GM12872 (cell line): ENCODE data around the gene DNAJC4.

Experiments used
- CTCF ChIP-seq: IDR thresholded peaks from 3 replicates; pipeline ENCODE4 v1.5.1; 2011; ENCODE audit warnings: low read depth, mild to moderate bottlenecking, low read length, moderate library complexity; ENCODE audit not compliant: insufficient read depth

DNAJC4 gene

GRCh38 chr11:64232967-64233315 lies 2.6 kb downstream of the DNAJC4 start:
- TF ChIP-seq CTCF = no peak

- no peak for TF ChIP-seq CTCF
Measured at GRCh38 chr11:64233913-64234586, 3.7 kb downstream of the DNAJC4 start, which contains the start of gene VEGFB. Gene VEGFB, plus strand, starts transcription at chr11:64234584. Its CDS starts 250 bp downstream, at chr11:64234834.

DNA sequence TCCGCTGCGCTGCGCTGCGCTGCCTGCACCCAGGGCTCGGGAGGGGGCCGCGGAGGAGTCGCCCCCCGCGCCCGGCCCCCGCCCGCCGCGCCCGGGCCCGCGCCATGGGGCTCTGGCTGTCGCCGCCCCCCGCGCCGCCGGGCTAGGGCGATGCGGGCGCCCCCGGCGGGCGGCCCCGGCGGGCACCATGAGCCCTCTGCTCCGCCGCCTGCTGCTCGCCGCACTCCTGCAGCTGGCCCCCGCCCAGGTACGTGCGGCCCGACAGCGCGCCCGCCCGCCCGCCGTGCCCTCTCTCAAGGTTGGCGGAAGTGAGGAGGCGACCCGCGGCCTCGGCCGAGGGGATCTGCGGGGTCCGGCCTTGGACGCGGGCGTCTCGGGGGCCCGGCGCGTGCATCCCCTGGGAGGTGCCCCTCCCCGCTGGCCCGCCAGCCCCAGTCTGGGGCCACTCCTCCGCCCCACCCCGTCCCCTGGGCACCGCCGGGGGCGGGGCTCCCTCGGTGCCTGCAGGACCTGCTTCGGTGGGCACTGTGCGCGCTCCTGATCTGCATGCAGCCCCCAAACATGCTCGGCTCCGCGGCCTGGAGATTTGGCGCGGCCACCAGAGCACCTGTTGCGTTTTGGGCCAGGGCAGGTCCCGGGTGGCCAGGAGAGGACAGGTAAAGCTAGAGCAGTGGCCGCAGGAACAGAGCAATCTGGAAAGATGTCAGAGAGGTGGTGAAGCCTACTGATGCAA lies 4.5 kb downstream of the DNAJC4 start:
- TF ChIP-seq CTCF = no peak

DNA sequence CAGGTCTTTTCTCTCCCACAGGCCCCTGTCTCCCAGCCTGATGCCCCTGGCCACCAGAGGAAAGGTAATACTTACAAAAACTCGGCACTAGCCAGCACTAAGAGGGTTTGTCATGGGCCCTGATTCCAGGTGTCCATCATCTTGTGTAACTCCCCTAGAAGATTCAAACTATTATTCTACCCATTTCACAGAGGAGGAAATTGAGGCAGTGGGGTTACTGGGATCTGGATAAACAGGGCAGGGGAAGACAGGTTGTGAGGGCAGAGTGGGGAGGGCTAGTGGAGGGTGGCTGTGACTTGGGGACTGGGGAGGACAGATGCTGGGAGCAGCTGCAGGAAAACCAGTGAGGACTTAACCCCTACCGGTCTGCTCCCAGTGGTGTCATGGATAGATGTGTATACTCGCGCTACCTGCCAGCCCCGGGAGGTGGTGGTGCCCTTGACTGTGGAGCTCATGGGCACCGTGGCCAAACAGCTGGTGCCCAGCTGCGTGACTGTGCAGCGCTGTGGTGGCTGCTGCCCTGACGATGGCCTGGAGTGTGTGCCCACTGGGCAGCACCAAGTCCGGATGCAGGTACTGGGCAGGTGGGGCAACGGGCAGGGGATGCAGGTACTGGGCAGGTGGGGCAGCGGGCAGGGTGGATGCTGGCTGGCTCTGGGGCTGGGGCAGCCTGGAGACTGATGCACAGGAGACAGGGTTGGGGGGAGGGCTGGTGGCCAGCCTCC lies 5.3 kb downstream of the DNAJC4 start:
- TF ChIP-seq CTCF = no peak

- TF ChIP-seq CTCF = no peak
Measured at GRCh38 chr11:64237484-64237951, 7.2 kb downstream of the DNAJC4 start.

DNA sequence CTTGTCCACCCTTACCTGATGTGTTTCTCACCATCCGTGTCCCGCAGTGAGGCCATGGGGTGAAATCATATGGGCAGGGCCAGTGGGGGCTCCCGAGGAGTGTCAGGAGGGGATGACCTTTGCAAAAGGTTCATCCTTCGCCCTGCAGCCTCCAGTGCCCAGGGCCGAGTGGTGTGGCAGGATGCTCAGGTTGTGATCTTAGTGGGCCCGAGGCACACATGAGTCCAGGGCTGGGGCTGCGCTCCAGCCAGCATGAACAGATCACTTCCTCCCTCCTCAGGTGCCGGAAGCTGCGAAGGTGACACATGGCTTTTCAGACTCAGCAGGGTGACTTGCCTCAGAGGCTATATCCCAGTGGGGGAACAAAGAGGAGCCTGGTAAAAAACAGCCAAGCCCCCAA lies 7.7 kb downstream of the DNAJC4 start:
- TF ChIP-seq CTCF = no peak

DNA sequence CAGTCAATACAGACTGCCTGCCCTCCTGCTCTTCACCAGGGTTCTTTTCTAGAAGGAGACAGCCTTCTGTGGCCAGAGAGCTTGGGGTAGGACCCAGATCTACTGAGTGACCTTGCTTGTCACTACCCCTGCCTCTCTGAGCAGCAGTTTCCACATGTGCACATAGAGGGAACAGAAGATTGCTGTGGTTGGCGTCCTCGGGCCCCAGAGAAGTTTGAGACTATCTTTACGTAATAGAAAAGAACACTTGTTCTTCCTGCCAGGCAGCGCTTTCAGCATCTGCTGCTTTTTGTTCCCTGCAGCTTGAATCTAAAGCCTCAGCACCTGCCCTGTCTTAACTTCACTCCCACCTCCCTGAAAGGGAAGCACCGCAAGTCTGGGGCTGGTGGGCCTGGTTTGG lies 8.7 kb downstream of the DNAJC4 start:
- no peak for TF ChIP-seq CTCF
